Amygdala (tissue), 56 donors: ENCODE results near the gene BICDL1.

ENCODE experiments used
- DNase-seq, 56 donors: peaks; one replicate each; lab custom pipeline; 2025; lab: John Stamatoyannopoulos, UW

The BICDL1 gene

DNA sequence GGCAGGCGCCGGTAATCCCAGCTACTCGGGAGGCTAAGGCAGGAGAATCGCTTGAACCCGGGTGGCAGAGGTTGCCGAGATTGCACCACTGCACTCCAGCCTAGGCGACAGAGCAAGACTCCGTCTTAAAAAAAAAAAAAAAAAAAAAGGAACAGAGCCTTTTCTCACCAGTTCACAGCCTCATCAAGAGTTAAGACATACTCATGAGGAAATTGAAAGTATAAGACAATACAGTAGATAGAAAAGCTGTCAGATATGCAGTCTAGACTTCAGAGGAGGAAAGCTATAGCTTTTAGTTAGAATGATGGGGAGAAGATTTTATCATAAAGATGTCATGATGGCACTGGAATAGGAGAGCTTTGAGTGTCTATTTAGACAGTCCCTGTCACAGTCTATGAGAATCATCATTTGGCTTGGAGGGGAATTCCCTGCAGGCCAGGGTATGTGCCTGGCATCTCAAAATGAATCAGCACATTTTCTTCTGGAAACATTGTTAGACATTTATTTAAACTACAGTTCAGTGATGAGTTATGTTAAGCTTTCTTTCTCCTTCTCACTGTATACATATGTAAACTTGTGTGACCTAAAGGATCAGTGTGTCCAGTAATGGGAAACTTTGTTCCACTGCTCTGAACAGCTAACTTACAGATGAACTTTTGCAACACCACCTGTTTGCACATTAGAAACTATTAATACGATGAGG lies 130.4 kb downstream of the BICDL1 start:
- DNase-seq: no peak

DNA sequence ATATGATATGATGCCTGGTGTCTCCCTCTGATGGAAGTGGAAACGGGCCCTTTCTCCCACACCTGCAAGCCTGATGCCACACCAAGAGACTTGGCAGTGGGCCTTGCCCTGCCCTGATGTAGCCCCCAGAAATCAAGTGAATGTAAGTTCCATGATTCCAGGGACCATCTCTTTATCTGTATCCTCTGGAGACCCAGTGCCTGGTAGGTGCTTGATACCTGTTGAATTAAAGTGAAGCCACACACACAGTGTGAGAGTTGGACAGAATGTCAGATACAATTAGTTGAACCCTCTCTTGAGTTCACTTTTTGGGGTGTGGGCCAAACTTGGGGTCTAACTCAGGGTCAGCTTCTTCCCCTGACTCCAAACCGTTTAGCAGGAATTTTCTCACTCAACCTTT lies 132.3 kb downstream of the BICDL1 start:
- no peak for DNase-seq

DNA sequence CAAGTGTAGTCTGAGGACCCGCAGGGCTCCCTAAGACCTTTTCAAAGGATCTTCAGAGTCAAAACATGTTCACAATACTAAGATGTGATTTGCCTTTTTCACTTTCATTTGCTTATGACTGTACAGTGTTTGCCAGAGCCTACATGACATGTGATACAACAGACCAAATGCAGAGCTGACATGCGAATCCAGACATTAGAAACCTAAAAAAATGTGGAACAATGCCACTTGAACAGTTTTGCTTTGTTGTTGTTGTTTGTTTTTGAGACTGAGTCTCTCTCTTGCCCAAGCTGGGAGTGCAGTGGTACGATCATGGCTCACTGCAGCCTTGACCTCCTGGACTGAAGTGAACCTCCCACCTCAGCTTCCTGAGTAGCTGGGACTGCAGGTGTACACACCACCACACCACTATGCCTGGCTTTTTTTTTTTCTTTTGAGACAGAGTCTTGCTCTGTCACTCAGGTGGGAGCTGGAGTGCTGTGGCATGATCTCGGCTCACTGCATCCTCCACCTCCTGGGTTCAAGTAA lies 132.8 kb downstream of the BICDL1 start:
- no peak for DNase-seq

DNA sequence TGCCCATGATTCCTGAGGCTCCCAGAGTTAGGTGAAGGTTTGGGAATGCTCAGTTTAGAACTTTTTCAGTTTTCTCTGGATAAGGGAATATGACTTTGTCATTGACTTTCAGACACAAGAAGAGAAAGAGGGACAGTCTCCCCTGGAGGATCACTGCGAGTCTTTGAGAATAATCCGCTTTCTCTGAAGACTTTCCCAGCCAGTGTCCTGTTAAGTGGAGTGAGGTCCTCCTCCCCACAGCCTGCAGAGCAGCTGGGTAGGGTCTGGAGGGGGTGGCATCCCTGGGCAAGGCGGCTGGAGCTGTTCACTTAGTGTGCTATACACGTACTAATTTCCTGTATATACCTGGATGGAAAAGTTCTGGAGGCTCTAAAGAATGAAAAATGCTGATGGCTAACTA lies 136.0 kb downstream of the BICDL1 start:
- DNase-seq: no peak

DNA sequence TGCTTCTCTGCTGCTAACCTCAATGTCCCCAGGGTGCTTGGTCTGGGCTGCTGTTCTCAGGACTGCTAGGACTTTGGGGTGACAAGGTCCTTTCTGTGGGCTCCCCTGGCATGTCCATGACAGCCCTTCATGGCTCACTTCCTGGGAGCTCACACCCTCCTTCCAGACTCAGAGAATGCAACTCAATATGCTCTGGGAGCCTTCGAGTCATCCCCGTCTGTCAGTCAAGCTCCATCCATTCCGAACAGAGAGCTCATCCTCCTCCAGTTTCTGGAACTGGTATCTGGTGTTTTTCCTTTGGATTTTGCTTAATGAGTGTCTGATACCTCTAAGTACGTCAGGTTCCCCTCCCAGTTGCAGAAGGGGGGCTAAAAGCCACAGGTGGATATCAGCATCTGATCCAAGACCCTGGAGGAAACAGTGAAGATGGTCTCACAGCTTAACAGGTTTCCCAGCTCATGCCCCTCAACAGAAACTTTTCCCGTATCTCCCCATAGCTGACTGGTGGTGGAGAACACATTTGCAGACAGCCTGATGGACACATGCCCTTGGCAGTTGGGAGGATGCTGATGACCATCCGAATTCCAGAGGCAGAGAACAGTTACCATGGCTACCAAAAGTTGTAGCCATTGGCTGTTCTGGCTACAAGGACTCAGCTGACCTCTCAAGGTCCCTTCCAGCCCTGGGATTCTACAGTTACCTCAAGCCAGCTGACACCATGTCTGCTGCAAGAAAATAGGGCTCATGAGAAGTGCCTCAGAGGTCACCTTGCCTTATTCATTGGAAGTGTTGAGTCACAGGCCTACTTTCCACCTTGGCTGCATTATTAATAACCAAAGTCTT lies 137.0 kb downstream of the BICDL1 start:
- no peak for DNase-seq

DNA sequence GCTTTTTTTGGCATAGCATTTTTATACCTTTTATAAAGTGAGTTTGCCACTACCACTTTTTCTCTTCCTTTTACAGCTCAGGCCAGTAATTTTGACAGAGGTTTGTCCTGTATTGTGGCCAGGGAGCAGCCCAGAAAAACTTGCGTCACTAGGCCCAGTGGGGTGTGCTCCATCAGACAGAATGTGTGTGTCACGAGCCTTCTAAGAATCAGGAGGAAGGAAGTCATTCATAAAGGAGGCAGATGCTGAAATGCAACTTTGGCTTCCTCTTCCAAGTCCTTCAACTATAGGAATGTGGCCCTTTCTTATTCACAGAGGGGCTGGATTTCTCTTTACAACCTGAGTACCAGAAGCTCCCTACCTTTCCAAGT lies 137.6 kb downstream of the BICDL1 start:
- DNase-seq: no peak

DNA sequence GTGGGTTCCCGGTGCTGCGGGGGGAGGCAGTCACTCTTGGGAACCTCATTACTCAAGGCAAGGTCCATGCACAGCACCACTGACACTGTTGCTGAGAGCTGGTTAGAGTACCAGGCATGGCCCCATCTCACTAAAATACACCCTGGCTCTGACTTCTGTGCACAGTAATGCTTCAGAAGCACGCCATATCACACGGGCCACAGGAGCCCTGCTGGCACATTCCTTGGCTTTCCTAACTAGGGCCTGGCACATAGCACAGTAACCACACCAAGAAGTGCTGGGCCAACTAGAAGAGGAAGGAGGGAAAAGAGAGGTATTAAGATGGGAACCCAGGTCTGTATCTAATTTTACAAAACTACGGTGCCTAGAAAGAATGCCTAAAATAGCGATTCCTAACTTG lies 141.0 kb downstream of the BICDL1 start:
- DNase-seq: no peak

DNA sequence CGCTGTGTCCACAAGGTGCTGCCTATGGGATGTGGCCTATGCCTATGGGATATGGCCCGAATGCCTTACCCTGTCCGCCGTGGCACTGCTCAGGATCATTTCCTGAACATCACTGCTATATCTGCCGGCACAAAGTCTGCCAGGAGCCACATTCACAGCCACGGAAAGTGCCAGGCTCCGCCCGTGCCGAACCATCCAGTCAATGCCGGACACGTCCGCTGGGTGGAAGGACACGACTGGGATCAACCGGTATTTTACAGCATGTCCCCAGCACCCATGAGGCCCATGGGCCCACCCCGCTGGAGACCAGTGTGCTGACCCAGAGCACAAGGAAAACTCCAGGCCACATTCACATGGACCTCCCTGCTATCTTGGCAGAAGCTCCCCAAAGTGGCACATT lies 142.1 kb downstream of the BICDL1 start:
- no peak for DNase-seq

DNA sequence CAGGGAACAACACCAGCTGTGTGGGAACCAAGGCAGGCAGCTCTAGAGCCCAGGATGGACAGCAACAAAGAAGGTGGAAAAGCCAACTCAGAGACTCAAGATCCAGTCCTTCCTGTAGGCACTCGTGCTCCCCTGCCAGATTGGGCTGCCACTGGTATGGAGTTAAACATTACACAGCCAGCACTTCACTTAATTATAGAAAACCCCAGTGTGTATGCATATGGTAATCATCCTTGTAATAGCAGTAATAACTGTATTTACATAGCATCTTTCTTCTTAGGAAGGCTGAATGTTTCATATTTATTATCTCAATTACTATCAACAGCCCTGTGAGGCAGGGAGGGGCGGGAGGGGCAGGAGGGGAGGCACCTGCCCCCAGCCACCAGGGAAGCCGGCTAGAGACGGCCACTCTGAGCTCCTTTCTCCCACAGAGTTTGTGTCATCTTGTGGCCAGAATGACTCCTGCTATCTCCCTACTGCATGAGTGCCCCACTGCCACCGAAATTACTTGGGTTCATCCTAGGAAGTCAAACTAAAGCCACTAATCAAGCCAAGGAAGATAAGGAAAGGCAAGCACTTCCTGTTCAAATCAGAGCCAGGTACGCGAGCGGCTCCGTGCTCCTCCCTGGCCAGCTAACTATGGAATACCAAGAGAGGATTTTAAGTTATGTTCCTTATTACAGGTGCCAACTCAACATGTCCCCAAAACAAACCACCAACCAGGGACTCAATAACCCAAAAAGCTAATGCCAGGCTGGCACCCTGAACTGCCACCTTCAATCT lies 143.2 kb downstream of the BICDL1 start:
- DNase-seq: no peak

DNA sequence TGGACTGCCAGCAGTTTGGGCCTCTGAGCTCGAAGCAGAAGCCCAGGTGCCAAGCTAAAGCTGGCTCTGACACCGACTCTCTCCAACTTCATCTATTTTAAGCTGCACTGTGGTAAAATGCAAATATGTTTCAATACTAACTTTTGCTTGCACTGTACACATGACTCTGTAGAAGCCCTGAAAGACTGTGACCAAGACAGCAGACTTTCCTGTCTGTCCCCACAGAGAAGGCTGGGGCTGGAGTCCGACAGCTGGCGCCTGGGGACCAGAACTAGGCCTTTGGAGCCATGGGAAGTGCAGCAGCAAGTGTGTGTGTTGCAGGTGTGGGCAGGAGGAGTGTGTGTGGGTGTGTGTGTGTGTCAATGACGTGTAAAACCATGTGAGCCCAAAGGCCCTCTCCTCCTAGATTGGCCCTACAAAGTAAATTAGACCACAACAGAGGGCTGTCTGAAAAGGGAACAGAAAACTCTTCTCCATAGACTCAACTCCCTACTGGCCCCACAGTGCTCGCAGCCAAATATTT lies 143.9 kb downstream of the BICDL1 start:
- no peak for DNase-seq

DNA sequence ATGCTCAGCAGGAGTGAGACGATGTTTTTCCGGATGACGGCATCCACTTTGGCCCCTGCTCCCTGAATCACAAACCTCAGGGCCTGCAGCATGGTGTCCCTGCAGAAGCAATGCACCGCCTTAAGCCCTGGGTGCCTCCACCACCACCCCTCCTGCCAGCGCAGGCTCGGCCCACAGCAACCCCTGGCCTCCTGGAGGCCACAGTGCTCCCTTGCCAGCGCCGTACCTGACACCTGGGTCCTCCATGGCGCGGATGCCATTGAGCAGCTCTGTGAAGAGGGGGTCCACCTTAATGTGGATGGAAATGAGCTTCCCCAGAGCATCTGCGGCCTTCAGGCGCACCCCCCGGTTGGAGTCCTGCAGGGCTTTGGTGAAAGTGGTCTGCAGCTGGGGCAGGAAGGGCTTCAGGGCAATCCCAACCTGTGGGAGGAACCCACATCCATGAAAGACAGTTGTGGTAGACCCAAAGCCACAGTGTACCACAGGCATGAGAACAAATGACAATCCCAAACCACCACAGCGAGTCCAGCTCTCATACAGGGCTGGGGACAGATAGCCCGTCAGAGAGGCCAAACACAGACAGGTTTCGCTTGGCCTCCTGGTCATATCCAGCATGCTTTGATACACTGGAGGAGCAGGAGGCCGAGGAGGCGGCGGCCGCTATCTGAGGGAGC lies 145.4 kb downstream of the BICDL1 start:
- DNase-seq: no peak

DNA sequence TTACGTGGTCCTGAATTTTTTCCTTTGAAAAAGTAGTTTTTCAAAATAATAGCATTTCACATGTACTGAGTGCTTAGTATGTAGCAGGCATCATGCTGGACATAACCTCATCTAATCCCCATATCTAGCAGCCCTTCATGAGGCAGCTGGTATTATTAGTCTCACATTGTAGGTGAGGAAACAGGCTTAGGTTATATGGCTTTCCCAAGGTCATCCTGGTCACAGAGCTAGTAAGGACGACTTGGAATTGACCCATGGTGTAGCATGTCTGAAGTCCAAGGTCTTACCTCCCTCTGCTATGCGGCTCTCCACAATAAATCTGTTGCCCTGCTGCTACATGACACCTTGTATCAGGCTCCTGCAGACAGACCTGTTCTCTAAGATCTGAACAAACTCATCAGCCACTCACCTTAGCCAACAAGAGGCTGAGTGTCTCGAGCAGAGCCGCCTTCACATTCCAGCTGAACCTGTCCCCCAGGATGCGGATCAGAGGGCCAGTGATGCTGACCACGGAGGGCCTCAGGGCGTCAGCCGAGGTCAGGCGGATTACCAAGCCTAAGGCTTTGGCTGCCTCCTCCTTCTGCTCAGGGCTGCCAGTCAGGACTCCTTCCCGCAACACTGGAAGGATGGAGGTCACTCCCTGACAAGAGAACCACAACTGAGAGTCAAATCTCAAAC lies 147.2 kb downstream of the BICDL1 start:
- DNase-seq: no peak

DNA sequence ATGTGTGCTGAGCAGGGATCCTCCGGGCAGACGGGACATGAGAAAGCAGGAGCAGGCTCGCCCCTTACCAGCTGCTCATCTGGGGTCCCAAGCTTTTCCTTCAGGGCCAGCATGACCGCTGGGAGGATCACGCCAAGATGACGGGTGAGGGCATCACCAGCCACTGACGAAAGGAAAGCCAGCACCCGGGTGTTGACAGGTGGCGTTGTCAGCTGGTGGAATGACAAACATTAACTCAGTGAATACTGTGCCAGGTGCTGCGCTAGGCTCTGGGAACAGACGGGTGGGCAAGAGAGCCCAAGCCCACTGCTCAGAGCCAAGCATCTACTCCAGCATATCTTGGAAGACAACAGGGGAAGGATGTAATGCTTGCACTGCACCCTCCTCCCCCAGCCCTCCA lies 148.8 kb downstream of the BICDL1 start:
- no peak for DNase-seq

DNA sequence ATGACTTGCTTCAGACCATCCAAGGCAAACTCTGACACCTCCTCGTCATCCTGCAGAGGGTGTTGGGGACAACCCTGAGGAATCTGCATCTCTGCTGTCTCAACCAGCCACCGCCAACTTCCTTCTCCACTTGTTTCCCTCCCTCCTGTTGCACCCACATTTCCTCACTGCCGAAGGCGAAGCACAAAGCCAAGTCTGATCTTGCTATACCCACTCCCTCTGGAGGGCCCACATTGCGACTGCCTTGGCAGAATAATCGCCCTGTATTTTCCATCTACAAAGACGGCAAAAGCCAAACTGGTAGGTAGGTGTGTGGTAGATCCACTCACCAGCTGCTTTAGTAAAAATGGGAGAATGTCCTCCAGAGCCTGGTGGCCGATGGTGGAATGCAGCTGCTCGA lies 149.3 kb downstream of the BICDL1 start:
- peak in 12 of 56 donors; percentile 4 to 58 (median 18) for DNase-seq

DNA sequence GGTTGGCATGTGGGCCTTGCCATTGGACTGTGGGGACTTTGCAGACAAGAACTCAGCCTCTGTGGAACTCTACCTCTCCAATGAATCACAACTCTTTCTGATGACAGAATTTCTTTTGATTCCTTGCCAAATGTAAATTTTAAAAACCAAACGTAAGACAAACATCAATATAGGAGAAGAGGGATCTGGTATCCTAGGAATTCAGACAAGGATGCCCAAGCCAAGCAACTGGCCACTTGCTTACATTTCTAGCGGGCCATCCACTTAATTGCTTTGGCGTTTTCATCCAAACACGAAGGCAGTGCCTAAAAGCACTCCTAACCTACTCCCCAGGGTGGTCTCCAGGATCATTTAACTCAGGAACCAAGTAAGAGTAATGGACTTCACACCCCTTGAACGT lies 150.9 kb downstream of the BICDL1 start:
- no peak for DNase-seq

DNA sequence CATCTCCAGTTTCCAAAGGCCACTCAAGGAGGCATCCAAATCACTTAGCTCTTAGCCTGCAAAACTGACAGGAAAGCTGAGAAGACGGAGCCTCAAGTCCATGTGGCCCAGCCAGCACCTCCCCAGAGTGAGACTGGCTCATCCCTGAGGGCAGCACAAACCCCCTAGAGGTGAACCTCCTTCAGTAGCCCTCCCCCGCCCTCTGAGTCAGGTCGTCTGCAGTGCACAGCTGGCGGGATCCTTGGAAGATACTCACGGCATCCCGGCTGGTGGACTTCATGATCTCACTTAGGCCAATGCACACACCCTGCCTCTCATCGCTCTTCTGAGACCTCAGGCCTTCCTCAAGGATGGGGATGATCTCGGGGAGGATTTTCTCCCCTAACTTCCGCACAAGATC lies 151.6 kb downstream of the BICDL1 start:
- DNase-seq: no peak

DNA sequence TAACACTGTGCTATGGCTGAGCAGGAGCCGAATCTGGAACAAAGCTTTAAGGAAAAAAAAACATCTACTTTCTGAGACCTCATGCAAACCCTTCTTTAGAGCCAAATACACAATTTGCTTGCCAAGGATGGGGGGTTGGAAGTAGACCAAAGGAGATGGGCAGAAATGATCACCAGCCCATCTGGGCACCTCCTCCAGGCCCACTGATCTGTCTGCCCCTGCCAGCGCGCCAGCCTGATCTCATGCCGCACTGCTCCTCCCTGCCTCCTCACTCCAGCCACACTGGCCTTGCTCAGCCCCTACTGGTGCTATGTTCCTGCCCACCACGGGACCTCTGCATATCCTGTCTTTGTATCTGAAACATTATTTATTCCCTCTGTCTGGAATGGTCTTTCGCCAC lies 152.3 kb downstream of the BICDL1 start:
- no peak for DNase-seq

DNA sequence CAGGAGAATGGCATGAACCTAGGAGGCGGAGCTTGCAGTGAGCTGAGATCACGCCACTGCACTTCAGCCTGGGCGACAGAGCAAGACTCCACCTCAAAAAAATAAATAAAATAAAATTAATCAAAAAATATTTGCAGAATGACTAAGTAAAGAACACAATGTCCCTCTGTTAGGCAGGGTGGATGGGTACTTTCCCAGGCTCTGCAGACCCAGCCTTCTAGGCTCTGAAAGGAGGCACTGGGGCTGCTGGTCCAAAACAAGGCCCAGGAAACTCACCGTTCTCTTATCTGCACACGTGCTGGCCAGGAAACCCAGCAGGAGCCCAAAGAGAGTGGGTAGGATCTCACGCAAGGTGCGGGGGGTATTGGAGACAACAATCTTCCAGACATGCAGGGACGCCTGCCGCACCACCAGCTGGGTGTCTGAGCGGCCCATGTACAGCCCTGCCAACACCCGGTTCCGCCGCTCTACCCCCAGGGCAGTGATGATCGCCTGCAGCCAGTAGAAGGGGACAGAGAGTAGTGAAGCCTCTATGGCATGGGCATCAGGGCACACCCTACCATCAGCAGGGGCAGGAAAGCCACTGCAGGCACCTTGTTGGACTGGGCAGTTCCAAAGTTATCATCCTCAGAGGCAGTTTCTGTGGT lies 153.3 kb downstream of the BICDL1 start:
- DNase-seq: no peak
